Hematopoietic multipotent progenitor cell treated with erythropoietin and hydrocortisone succinate and interleukin-3 and kit ligand, for 4 days (in vitro differentiated cells): ENCODE data around the gene KLK8.
"Not testable (repeated sequence)": the region's sequence is repeated elsewhere in the genome, so short reads cannot be mapped to it uniquely, and the experiment has no call there.

ENCODE experiments used
- DNase-seq: peaks from one replicate; pipeline ENCODE4 v3.0.0-alpha.2; 2015

KLK8 gene

DNA sequence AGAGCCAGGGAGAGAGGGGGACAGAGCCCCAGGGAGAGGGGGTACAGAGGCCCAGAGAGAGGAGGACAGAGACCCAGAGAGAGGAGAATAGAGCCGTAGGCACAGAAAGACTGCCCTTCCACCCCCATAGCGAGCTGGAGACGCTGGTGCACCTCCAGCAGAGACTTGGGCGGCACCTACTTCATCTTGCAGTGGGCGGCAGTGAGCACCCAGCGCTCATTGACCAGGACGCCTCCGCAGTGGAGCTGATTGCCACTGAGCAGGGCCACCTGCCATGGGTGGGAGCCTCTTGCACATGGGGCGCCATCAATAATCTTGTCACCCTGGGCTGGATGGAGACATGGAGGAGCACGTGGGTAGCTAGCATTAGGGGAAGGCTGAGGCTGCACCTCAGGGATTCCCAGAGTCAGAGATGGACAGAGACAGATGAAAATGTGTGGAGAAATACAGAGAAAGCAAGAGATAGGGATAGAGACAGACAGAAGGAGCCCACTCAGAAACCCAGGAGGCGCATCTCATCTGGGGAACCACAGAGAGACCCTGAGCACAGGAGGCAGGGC lies 19.7 kb downstream of the KLK8 start:
- DNase-seq, result no peak

DNA sequence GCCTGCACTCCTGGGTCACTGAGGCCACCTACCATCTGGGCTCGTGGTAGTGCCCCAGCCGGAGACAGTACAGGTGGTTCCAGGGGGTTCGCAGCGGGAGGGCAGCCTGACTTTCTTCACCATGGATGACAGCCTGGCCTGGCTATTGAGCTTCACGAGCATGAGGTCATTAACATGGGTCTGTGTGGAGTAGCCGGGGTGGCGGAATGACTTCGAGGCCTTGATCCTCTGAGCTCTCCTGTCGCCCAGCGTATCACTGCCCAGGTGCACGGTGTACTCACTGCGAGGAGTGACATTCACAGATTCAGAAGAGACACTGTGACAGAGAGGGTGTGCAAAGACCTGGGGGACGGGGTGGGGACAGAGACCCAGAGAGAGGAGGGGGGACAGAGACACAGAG lies 21.2 kb downstream of the KLK8 start:
- no peak for DNase-seq

DNA sequence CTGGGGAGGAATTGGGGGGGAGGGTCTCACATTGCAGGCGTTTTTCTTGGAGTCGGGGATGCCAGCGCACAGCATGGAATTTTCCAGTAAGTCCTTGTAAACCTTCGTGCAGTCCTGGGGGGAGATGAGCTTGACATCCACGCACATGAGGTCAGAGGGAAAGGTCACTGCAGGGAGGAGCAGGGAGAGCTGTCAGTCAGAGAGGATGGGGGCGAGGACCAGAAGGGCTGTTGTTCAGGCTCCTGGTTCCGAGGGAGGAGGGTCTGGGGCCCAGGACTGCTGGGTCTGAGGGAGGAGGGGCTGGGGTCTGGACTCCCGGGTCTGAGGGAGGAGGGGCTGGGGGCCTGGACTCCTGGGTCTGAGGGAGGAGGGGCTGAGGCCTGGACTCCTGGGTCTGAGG lies 21.6 kb downstream of the KLK8 start:
- no peak for DNase-seq

DNA sequence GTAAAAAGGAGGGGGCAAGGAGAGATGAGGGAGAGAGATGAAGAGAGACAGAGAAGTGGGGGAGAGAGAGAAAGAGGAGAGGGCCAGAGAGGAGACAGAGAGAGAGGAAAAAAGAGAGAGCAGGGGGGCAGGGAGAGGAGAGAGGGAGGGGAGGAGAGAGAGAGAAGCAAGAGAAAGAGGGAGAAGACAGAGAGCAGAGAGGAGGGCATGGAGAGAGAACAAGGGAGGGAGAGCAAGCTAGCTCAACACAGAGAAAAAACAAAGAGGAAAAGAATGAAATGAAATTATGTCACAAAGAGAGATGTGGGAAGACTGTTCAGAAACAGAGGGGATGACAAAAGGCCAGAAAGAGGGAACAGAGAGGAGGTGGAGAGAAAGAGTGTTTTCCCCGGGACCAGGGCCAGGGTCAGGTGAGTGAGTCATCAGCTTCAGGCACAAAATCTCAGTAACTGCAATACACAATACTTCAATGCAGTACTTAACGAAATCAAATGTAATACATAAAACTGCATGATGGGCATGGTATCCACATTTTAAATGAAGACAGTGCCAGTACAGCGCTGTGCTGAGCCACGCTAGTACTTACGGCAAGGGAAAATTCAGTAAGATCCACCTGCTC lies 22.5 kb downstream of the KLK8 start:
- DNase-seq, result no peak

DNA sequence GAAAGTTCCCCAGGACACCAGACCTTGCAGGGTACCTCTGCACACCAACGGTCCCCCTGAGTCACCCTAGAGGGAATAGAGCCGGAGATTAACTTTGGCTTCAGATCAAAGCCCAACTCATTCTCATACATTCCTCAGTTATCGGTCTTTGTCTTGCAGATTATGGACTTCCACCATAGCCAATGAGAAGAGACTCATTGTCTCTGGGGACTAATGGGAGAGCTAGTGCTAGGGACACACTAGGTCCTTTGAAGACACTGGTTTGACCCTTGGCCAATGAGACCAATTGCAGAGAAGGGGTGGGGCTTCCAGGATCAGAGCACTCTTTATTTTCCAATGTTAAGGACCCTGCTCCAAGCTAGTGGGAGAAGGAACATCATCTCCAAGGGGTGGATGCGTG lies 23.8 kb downstream of the KLK8 start:
- no peak for DNase-seq

DNA sequence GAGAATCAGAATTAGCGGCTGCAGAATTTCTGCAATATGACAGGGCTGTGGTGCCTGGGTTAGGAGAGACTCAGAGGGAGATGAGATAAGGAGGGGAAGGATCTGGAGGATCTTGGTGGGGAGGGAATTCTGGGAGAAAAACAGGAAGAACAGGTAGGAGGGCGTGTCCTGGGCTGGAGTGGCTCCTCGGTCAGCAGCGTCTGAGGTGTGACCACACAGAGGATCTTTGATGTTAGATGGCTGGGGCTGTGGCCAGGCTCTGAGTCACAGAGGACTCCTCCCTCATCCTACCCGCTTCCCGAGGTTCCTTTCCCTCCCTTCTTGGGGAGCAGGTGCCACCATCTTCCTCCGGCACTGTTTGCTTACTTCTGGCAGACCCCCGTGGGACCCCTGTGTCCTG lies 25.6 kb downstream of the KLK8 start:
- no peak for DNase-seq

DNA sequence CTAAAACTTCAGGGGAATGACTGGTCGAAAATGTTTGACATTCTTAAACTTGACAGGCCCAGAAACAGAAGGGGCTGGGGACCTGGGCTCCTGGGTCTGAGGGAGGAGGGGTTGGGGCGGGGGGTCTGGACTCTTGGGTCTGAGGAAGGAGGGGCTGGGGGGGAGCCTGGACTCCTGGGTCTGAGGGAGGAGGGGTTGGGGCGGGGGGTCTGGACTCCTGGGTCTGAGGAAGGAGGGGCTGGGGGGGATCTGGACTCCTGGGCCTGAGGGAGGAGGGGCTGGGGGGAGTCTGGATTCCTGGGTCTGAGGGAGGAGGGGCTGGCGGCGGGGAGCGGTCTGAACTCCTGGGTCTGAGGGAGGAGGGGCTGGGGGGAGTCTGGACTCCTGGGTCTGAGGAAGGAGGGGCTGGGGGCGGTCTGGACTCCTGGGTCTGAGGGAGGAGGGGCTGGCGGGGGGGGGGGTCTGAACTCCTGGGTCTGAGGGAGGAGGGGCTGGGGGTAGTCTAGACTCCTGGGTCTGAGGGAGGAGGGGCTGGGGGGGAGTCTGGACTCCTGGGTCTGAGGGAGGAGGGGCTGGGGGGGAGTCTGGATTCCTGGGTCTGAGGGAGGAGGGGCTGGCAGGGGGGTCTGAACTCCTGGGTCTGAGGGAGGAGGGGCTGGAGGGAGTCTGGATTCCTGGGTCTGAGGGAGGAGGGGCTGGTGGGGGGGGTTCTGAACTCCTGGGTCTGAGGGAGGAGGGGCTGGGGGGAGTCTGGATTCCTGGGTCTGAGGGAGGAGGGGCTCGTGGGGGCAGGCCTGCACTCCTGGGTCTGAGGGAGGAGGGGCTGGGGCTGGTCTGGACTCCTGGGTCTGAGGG lies 26.5 kb downstream of the KLK8 start:
- DNase-seq, result no peak

DNA sequence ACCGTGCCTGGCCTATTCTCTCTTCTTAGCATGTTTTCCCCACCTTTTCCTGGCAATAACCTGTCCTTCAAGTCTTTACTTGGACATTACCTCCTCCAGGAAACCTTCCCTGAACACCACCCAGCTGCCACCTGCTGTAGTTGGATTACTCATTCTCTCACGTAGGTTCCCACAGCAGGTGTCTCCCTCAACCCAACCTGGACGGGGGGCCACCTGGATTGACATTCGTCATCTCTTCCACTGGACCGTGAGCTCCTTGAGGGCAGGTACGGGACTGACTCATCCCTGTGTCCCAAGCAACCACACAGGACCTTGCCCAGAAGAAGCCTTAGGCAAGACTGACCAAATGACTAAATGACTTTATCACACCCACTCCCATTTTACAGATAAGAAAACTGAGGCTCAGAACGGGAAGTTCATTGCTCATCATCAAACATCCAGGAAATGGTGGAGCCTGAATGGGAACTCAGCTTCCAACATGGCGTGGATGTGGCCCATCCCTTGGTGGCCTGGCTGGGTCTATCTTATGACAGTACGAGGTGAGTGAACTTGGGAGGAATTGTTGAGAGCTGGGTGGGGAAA lies 28.5 kb downstream of the KLK8 start:
- no peak for DNase-seq

DNA sequence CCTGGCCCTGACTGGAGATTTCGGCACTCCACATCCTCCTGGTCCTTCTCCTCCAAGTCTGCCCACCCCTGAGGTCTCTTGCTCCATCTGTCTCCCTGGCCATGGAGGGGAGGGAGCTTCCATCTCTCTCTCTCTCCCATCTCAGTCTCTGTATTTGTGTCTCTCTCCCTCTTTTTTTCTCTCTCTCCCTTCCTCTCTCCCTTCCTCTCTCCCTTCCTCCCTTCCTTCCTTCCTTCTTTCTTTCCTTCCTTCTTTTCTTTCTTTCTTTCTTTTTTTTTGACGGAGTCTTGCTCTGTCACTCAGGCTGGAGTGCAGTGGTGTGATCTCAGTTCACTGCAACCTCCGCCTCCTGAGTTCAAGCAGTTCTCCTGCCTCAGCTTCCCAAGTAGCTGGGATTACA lies 31.6 kb downstream of the KLK8 start:
- not testable (repeated sequence) for DNase-seq

DNA sequence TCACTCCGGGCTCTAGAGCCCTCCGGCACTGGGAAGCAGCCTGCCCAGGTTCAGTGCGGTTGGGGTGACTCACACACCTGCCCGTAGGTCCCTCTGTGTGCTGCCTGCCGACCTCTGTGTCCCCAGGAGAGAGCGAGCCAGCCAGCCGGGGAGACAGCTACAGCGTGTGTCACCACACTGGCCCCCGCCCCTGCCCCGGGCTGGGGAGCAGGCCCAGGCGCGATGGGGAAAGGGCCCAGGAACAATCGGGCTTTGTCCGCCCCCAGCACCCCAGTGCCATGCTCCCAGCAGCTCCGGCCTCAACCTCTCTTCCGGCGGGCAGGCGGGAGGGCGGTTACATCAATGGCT lies 32.0 kb downstream of the KLK8 start, which contains the start of gene KLK6:
Gene KLK6, minus strand, starts transcription at position 179 of the 348 bp plus-strand sequence. CDS start 1,487 bp downstream, outside the sequence.
- DNase-seq, result no peak

DNA sequence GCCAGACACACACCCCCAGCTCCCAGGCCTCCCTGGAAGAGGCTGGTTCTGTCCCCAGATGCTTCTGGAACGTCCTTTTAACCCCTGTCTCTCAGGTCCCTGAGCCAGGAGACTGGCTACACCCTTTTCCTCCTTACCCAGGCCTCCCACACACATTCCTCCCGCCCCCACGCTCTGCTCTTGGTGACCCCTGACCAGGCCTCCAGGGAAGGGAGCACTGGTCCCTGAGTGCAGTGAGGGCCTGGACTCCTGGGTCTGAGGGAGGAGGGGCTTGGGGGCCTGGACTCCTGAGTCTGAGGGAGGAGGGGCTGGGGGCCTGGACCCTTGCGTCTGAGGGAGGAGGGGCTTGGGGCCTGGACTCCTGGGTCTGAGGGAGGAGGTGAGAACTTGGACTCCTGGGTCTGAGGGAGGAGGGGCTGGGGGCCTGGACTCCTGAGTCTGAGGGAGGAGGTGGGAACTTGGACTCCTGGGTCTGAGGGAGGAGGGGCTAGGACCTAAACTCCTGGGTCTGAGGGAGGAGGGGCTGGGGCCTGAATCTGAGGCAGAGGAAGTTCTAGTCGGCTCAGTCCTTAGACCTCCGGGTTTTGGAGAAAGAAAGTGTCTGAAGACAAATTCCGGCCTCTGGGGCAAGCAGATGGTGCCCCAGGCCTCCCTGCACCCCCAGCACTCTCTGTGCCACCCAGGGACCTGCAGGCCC lies 32.5 kb downstream of the KLK8 start:
- DNase-seq, result no peak

DNA sequence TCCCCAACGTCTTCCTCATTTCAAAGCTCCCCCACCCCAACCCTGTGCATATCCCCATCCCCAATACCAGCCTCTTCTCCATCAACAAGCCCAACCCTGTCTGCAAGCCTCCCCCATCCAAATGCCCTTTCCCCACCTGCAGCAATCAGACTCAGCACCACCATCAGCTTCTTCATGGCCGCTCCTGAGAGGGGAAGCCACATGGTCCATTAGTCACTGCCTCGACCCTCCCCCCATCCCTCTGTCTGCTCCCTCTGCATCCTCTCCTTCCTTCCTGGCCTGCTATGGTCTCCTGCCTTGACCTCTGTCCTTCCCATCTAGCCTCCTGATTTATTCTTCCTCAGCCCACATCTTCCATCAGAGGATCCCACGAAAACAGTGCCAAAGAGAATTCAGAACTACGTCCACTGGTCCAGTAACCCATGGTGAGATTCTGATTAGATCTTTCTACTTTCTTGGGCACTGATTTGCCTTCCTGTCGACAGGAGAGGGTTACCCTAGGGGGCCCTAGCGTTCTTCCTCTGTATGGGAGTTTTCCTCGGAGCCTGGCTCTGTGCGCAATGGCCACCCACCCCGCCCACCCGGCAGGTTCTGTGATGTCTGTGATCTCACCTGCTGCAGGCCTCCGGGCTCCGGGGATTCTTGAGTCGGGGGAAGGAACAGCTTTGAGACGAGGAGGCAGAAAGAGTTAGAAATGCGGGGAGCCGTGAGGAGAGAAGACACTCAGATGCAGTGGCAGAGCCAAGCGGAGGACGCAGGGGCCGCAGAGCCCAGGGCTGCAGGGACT lies 33.3 kb downstream of the KLK8 start:
- no peak for DNase-seq

DNA sequence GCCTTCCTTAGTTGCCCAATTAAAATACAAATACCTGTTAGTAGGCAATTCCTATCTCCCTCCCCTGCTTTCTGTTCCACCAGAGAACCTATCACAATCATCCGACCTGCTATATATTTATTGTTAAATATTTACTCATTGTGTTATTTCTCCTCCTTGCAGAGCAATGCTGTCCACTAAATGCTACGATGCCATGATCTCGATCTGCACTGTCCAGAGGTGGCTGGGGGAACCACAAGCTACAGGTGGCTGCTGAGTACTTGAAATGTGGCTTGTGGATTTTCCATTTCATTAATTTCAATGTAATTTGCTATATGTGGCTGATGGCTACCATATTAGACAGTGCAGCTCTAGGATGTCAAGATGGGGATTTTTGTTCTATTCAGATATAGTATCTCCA lies 37.1 kb downstream of the KLK8 start:
- no peak for DNase-seq

DNA sequence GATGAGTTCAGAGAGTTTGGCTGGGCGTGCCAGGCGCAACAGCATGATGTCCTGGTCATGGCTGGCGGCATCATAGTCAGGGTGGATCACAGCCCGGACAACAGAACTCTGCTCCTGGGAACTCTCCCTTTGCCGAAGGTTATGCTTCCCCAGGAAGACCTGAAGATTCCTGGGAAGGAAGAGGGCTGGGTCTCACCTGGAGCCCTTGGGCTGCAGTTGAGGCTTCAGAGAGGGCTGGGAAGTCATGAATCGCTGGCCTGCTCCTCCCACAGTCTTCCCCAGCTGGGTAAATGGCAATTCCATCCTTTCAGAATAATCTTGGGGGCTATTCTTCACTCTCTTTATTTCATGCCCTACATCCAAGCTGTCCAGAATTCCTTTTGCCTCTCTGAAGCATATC lies 38.0 kb downstream of the KLK8 start:
- DNase-seq, result no peak

DNA sequence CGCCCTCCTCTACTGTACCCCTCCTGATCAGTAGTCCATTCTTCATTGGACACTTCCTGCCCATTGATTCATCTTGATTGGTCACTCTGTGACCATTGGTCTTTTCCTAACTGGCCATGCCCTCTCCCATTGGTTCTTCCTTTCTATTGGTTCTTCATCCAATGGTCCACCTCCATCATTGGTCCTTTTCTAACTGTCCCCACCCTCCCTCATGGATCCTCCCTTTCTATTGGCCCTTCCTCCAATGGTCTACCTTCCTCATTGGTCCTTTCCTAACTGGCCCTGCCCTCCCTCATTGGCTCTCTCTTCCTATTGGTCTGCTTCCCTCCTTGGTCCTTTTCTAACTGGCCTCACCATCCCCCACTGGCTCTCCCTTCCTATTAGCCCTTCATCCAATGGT lies 39.2 kb downstream of the KLK8 start:
- DNase-seq, result no peak

DNA sequence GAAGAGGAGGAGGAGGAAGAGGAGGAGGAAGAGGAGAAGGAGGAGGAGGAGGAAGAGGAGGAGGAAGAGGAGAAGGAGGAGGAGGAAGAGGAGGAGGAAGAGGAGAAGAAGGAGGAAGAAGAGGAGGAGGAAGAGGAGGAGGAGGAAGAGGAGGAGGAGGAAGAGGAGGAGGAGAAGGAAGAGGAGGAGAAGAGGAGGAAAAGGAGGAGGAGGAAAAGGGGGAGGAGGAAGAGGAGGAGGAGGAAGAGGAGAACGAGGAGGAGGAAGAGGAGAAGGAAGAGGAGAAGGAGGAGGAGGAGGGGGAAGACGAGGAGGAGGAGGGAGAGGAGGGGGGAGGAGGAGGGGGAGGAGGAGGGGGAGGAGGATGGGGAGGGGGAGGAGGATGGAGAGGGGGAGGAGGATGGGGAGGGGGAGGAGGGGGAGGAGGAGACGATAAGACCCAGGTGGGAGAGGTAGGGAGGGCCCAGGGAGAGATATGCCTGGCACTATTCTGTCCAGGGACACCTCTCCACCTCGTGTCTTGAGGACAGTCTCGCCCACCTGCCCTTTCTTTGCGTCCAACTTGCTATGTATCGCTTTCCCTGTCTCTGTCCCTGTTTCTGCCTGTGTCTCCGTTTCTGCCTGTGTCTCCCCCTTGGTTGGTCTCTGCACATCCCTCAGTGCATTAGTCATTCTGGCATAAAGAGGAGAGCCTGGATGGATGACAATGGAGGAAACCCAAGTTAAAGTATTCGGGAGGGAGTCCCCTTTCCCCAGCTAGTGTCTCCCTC lies 41.5 kb downstream of the KLK8 start:
- no peak for DNase-seq

DNA sequence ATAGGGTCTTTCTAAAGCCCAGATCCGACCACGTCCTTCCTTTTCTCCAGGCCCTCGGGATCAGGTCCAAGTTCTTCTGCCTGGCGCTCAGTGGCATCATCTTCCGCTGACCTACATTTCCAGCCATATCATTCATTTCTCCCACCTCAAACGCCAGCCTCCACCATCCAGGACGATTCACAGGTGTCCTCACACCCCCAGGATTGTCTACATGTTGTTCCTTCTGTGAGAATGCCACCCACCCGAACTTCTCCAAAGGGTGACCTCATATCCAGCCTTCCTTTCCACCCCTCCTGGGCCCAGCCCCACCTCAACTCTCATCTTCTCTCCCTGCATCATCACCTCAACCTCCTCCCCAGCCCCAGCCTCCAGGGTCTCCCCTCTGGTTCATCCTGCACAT lies 43.8 kb downstream of the KLK8 start:
- no peak for DNase-seq

DNA sequence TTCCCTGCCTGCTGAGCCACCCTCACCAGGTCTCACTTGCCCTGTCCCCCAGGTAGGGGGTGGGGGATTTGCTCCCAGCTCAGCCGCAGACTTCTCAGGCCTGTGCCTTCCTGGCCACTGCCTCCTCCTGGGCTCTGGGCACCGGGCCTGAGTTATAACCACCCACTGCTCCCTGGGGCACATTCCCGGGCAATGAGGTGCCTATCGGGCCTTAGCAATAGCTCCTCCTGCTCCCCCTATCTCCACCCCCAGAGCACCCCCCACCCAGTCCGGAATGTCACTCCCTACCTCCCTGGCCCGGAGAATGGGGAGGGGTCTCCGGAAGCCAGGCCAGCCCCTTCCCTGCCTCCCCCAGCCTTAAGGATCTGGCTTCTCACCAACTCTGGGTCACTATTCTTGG lies 48.5 kb downstream of the KLK8 start, which contains the start of gene KLK5:
Gene KLK5, minus strand, starts transcription at position 129 of the 400 bp plus-strand sequence. CDS start 381 bp downstream, outside the sequence.
- no peak for DNase-seq

DNA sequence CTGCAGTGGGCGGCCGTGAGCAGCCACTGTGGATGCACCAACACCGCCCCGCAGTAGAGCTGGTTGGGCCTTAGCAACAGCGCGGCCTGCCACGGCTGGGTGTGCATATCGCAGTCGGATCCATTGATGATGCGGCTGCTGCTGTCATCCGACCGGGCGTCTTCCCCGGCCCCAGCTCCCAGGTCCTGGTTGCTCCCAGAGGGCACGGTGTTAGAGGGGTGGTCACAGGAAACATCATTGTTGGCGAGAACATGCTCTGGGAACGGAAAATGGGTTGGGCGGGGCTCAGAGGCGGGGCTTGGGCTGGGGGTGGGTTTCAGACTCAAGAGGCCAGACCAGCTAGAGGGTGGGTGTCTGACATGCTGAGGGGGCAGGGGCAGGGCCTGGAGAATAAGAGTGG lies 51.5 kb downstream of the KLK8 start:
- DNase-seq, result no peak

DNA sequence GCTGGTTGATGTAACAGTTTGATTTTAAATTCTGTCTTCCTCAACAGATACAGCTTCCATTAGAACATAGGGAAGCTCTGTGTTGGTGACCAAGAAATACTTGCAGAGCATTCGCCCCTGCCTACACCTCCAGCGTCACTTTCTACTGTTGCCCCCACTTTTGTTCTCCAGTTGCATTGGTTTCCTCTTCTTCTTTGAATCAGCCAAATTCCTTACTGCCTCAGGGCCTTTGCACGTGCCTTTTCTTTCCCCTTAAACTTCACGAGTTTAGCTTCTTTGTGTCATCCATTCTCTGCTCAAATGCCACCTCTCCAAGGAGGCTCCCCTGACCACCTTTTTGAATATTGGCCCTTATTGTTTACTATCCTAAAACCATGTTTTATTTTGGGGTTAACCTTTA lies 54.3 kb downstream of the KLK8 start:
- DNase-seq, result no peak
